NOMO-1 treated with dmso at 0.1 percent for 144 hours (cell line): ENCODE results near the gene TCP11X1.
"Not testable (repeated sequence)": the region's sequence is repeated elsewhere in the genome, so short reads cannot be mapped to it uniquely, and the experiment has no call there.

Experiments used
- DNase-seq: peaks from one replicate; lab custom pipeline; 2025; ENCODE audit not compliant: unreplicated experiment; lab: John Stamatoyannopoulos, UW

TCP11X1 gene

DNA sequence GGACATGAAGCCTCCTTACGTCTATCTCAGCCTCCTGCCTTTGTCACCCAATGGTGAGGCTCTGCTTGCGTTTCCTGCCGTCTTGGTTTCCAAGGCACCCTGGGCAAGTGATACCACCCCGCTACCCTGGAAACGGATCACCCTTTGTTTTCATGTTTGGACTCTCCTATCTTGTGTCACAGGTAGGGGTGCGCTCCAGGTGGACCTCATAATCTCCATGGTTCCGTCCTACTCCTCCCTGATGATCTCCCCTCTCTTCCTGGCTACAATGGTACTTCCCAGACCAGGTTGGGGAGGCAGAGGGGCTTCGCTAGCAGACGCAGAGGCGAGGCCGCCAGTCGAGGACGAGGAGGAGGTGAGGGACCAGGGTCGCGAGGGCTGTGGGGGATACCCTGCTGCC, at the start of gene TCP11X1:
Gene TCP11X1, plus strand, starts transcription at position 316 of the 400 bp plus-strand sequence.
- not testable (repeated sequence) for DNase-seq

DNA sequence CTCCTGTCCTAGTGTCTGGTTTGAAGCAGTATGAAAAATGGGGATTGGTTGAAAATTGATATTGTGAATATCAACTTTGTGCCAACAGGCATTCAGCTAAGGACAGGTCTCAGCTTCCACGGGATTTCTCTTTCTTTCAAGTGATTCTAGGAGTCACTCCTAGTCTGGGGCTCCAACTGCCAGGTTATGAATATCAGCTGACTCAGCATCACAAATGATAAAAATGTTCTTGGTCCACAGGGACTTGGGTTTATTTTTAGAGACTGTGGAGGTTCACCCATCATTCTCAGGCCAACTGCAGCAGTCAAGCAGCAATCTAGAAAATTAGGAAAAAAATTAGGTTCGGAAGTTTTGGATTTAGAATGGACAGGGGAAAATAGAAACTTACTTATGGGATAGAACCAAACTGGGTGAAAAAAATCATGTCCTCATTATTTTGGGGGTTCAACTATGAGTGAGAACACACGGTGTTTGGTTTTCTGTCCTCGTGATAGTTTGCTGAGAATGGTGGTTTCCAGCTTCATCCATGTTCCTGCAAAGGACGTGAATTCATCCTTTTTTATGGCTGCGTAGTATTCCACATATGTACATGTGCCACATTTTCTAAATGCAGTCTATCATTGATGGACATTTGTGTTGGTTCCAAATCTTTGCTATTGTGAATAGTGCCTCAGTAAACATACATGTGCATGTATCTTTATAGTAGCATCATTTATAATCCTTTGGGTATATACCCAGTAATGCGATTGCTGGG, 29.0 kb upstream of the TCP11X1 start:
- no peak for DNase-seq

DNA sequence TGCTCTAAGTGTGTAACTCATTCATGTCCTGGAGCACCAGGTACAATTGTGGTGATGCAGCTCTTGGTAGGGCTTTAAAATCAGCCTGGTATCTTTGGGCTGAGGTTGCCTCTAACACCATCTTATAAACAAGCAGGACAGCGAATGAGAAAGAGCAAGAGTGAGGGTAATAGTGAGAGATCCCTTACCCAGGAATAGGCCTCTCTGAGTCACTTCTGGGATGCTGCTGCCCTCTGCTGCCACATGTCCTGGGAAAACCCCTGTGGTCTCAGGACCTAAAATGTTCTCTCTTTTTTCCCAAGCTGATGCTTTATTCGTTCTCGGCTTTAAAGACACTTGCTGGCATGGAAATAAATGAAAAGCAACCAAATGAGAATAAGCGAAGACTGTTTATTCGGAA, 7.2 kb upstream of the TCP11X1 start:
- DNase-seq = not testable (repeated sequence)

DNA sequence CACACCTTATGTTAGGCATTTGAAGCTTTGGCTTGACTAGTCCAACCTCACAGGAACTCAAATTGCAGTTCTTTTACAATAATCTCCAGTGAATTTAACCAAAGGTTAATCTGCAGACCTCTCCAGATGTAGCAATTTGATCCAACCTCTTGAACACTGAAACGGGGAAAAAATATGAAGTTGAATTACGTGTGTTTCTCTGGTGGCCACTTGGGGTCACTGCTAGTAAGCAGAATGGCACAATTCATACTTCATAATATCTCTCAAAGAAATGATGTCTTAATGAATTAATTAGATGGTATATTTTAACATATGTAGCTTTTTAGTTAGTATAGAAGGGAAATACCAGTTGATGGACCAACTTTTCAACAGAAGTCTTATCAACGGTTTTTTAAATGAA, 1.4 kb downstream of the TCP11X1 start:
- DNase-seq = not testable (repeated sequence)

- DNase-seq = not testable (repeated sequence)
These were observed 20.6 kb downstream of the TCP11X1 start for GRCh38 chrX:102235678-102236077.

DNA sequence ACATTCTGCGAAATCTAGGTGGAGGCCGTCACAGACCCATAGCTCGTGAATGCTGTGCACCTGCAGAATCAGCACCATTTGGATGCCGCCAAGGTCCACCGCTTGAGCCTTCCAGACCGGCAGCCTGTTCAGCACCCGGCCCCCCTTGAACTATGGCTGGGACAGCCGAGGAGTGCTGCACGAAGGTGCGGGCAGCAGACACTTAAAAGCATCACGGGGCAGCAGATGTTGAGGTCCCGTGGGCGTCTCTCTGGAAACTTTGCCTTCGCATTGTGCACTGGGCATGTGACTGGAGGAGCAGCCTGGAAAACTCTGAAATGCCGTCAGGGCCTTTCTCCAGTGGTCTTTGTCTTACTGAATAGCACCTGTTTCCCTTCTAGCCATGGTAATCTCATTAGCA, 25.2 kb downstream of the TCP11X1 start:
- DNase-seq = not testable (repeated sequence)

GRCh38 chrX:102246893-102247292, 31.8 kb downstream of the TCP11X1 start, which contains the start of gene NXF2:
TSS of gene NXF2 (plus strand) at chrX:102247167. CDS start at chrX:102307079, 59,912 bp downstream.
- DNase-seq = not testable (repeated sequence)

DNA sequence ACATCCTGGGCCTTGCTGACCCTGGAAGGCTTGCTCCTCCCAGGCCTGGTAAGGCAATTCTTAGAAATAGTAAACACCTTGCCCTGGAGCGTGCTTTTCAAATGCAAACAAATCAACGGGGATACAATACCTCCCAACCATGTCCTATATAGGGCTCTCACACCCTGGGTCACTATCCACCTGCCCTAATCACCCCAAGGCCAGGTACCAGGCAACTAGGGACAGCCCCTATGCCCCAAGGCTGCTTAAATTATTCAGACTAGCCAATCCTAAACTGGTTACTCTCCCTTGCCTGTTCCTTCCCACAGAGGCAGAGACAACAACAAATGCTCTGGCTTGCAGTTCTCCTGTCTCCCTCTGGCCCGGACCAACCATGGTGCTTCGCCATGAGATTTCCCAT, 57.1 kb downstream of the TCP11X1 start:
- not testable (repeated sequence) for DNase-seq
